Cardiac muscle cell (in vitro differentiated cells and primary cell): ENCODE results near the gene MAP2. TPM values are rescaled to one million over a fixed set of nuclear protein-coding genes. Genes with fewer than 3 reads are reported as not detected.

Source experiments
- DNase-seq, 2 donors: peaks; one replicate each; pipeline versions ENCODE4 v3.0.0 to v3.0.0-alpha.2; 2010 to 2017; ENCODE audit warnings: low read depth in 1 of 2, low spot score in 1 of 2
- H3K27ac ChIP-seq: fragments of 200-600 bp; sonication (generic); 2 replicates; pipeline ENCODE4 v1.5.1; 2016
- H3K27me3 ChIP-seq: fragments of 200-600 bp; sonication (generic); 2 replicates; pipeline ENCODE4 v1.6.0; 2016; ENCODE audit warnings: control low read depth
- H3K36me3 ChIP-seq: fragments of 200-600 bp; sonication (generic); 2 replicates; pipeline ENCODE4 v1.5.1; 2016; ENCODE audit warnings: control low read depth
- H3K4me1 ChIP-seq: fragments of 200-600 bp; sonication (generic); 2 replicates; pipeline ENCODE4 v1.8.1; 2017; ENCODE audit warnings: low read depth, mild to moderate bottlenecking, mixed run types
- H3K4me3 ChIP-seq: fragments of 200-600 bp; sonication (generic); 2 replicates; pipeline ENCODE4 v1.5.1; 2016; ENCODE audit warnings: mild to moderate bottlenecking
- H3K9me3 ChIP-seq: fragments of 200-600 bp; sonication (generic); 2 replicates; pipeline ENCODE4 v1.5.1; 2017; ENCODE audit warnings: low read depth, mild to moderate bottlenecking, control low read depth
- CTCF ChIP-seq: IDR thresholded peaks from 2 replicates; pipeline ENCODE4 v1.5.1; 2012; ENCODE audit warnings: low read depth, mild to moderate bottlenecking, low read length
- polyA plus RNA-seq: library from polyadenylated mRNA; unstranded; fragments of >200 nt; fragmentation: Nextera tagmentation; extraction: Ambion mirVana; gene quantifications from 2 replicates; pipeline ENCODE4 v1.2.1, GENCODE V29; 2016
- total RNA-seq: library from RNA; depleted of rRNA; stranded (reverse); fragments of >200 nt; gene quantifications from 2 replicates; pipeline ENCODE4 v1.2.3, GENCODE V29; 2016

MAP2 gene
- total and polyA plus RNA-seq, 2 experiments from 2014 or later, result 0.24 to 0.68 TPM

GRCh38 chr2:209495855-209496585 is 72.2 kb downstream of the MAP2 start:
- Histone ChIP-seq H3K4me3 (no peak overlapping the region), H3K27me3 (no peaks in the 10 kb centered on the region), H3K36me3 (no peaks in the 10 kb centered on the region), H3K9me3 (no peaks in the 10 kb centered on the region), H3K27ac (no peak overlapping the region), H3K4me1 (no peaks in the 10 kb centered on the region)
- no peak for TF ChIP-seq CTCF
- DNase-seq, result peak in 1 of 2 donors; percentile 98

DNA sequence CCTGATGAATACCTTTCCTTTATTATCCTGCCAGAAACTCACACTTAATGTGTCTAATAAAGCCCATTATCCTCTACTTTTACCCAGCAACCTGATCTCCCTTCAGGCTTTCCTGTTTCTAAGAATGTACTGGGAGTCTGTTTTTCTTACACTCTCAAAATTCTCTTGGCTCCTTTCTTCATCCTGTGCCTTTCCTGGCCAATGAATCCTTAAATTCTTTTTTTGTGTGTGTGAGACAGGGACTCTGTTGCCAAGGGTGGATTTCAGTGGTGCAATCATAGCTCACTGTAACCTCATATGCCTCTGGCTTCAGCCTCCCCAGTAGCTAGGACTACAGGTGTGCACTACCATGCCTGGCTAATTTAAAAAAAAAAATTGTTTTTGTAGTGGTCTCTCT is 72.7 kb downstream of the MAP2 start:
- Histone ChIP-seq H3K27ac (no peak overlapping the region), H3K4me3 (no peak overlapping the region), H3K27me3 (no peaks in the 10 kb centered on the region), H3K36me3 (no peaks in the 10 kb centered on the region), H3K9me3 (no peaks in the 10 kb centered on the region), H3K4me1 (no peaks in the 10 kb centered on the region)
- TF ChIP-seq CTCF, result no peak
- peak in 1 of 2 donors; percentile 88 for DNase-seq

DNA sequence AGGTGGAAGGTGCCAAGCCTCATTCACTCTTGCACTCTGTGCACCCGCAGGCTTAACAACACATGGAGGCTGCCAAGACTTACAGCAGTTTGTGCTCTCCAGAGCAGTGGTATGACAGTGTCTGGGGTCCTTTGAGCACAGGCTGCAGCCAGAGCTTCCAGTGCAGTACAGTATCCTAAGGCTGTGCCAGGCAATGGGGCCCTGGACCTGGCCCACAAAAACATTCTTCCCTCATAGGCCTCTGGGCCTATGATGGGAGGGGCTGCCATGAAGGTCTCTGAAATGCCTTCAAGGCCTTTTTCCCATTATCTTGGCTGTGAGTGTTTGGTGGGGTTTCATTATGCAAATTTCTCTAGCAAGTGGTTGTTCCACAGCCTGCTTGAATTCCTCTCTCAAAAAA is 74.8 kb downstream of the MAP2 start:
- no peaks in the 10 kb centered on the region for H3K4me1 ChIP-seq
- H3K36me3 ChIP-seq, result no peaks in the 10 kb centered on the region
- no peak overlapping the region for H3K4me3 ChIP-seq
- no peaks in the 10 kb centered on the region for H3K9me3 ChIP-seq
- H3K27me3 ChIP-seq, result no peaks in the 10 kb centered on the region
- no peak overlapping the region for H3K27ac ChIP-seq
- no peak for TF ChIP-seq CTCF
- no peak for DNase-seq

DNA sequence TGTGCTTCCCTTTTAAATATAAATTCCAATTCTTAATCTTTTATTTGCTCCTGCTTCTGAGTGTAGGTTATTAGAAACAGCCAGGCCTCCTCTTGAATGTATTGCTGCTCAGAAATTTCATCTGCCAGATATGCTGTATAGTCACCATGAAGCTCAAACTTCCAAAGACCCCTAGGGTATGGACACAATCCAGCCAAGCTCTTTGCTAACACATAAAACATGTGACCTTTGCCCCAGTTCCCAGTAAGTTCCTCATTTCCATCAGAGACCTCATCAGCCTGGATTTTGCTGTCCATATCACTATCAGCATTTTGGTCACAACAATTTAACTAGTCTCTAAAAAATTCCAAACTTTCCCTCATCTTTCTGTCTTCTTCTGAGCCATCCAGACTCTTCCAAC is 75.2 kb downstream of the MAP2 start:
- no peaks in the 10 kb centered on the region for H3K36me3 ChIP-seq
- H3K4me1 ChIP-seq, result no peaks in the 10 kb centered on the region
- TF ChIP-seq CTCF, result no peak
- H3K4me3 ChIP-seq, result no peak overlapping the region
- no peaks in the 10 kb centered on the region for H3K27me3 ChIP-seq
- DNase-seq, result peak in 1 of 2 donors; percentile 20
- no peak overlapping the region for H3K27ac ChIP-seq
- H3K9me3 ChIP-seq, result no peaks in the 10 kb centered on the region

GRCh38 chr2:209501579-209501978 is 77.7 kb downstream of the MAP2 start:
- no peak overlapping the region for H3K4me3 ChIP-seq
- no peaks in the 10 kb centered on the region for H3K36me3 ChIP-seq
- H3K9me3 ChIP-seq, result no peaks in the 10 kb centered on the region
- DNase-seq, result no peak
- H3K4me1 ChIP-seq, result no peaks in the 10 kb centered on the region
- H3K27me3 ChIP-seq, result no peaks in the 10 kb centered on the region
- no peak for TF ChIP-seq CTCF
- no peak overlapping the region for H3K27ac ChIP-seq
